Neural cell (in vitro differentiated cells): Measurements from ENCODE around the gene CNTNAP2. TPM values are rescaled to one million over a fixed set of nuclear protein-coding genes. Genes with fewer than 3 reads are reported as not detected.

Experiments used
- H2AFZ ChIP-seq: fragments of 200-600, 300-800 bp; sonication (generic), shearing (Covaris generic); 2 replicates; pipeline ENCODE4 v1.6.0; 2014; ENCODE audit warnings: low read depth, mild to moderate bottlenecking, antibody characterized with exemption, low read length, moderate library complexity
- H3F3A ChIP-seq: fragments of 200-600 bp; shearing (Covaris generic); 2 replicates; pipeline ENCODE4 v1.6.1; 2016; ENCODE audit warnings: mild to moderate bottlenecking, moderate library complexity, mixed read lengths, antibody characterized with exemption, low read length; ENCODE audit not compliant: insufficient read depth, poor library complexity, severe bottlenecking
- H3K27ac ChIP-seq: fragments of 200-600, 300-800 bp; sonication (generic), shearing (Covaris generic); 2 replicates; pipeline ENCODE4 v1.5.1; 2014; ENCODE audit warnings: mild to moderate bottlenecking, low read length, moderate library complexity
- H3K27me3 ChIP-seq: fragments of 300-800, 200-600 bp; sonication (generic), shearing (Covaris generic); 2 replicates; pipeline ENCODE4 v1.6.0; 2014; ENCODE audit warnings: mild to moderate bottlenecking, low read depth, low read length, moderate library complexity; ENCODE audit not compliant: insufficient read depth
- H3K36me3 ChIP-seq: fragments of 300-800, 200-600 bp; sonication (generic), shearing (Covaris generic); 2 replicates; pipeline ENCODE4 v1.5.1; 2014; ENCODE audit warnings: mild to moderate bottlenecking, antibody characterized with exemption, low read length, moderate library complexity; ENCODE audit not compliant: insufficient read depth
- H3K4me2 ChIP-seq: fragments of 300-800, 200-600 bp; sonication (generic), shearing (Covaris generic); 2 replicates; pipeline ENCODE4 v1.6.0; 2014; ENCODE audit warnings: mild to moderate bottlenecking, low read length
- H3K4me3 ChIP-seq: fragments of 300-800, 200-600 bp; sonication (generic), shearing (Covaris generic); 2 replicates; pipeline ENCODE4 v1.5.1; 2014; ENCODE audit warnings: mild to moderate bottlenecking, low read length, moderate library complexity
- H3K79me2 ChIP-seq: fragments of 200-600 bp; shearing (Covaris generic); replicated peaks from 2 replicates; pipeline ENCODE4 v1.6.0; 2014; ENCODE audit warnings: mild to moderate bottlenecking, low read length, moderate library complexity; ENCODE audit not compliant: insufficient read depth
- H3K9ac ChIP-seq: fragments of 300-800, 200-600 bp; sonication (generic), shearing (Covaris generic); 2 replicates; pipeline ENCODE4 v1.6.1; 2016; ENCODE audit warnings: mild to moderate bottlenecking, low read length, mixed read lengths
- H3K9me2 ChIP-seq: fragments of 200-600 bp; shearing (Covaris generic); 2 replicates; pipeline ENCODE4 v1.6.1; 2016; ENCODE audit warnings: mild to moderate bottlenecking, low read length, mixed read lengths; ENCODE audit not compliant: insufficient read depth
- H3K9me3 ChIP-seq: fragments of 200-600, 300-800 bp; sonication (generic), shearing (Covaris generic); 2 replicates; pipeline ENCODE4 v1.6.1; 2016; ENCODE audit warnings: mild to moderate bottlenecking, mixed run types, low read length, moderate library complexity, mixed read lengths
- H4K20me1 ChIP-seq: fragments of 200-600 bp; shearing (Covaris generic); 2 replicates; pipeline ENCODE4 v1.6.1; 2016; ENCODE audit warnings: mild to moderate bottlenecking, mixed run types; ENCODE audit not compliant: insufficient read depth
- CTCF ChIP-seq: fragments of 450-650 bp; IDR thresholded peaks from 2 replicates; pipeline ENCODE4 v1.5.1; 2014; ENCODE audit warnings: antibody characterized with exemption, mild to moderate bottlenecking, moderate library complexity; ENCODE audit not compliant: poor library complexity, severe bottlenecking
- EP300 ChIP-seq: fragments of 450-650 bp; conservative IDR thresholded peaks from 2 replicates; pipeline ENCODE4 v1.6.1; 2014; ENCODE audit warnings: antibody characterized with exemption, mild to moderate bottlenecking, moderate library complexity; ENCODE audit not compliant: poor library complexity, severe bottlenecking
- EZH2 ChIP-seq: fragments of 200-600, 300-800 bp; shearing (Covaris generic), sonication (generic); IDR thresholded peaks from 2 replicates; pipeline ENCODE4 v1.6.1; 2014; ENCODE audit warnings: antibody characterized with exemption, low read length, borderline replicate concordance, mild to moderate bottlenecking; ENCODE audit not compliant: insufficient read depth, poor library complexity, severe bottlenecking
- MXI1 ChIP-seq: fragments of 450-650 bp; conservative IDR thresholded peaks from 2 replicates; pipeline ENCODE4 v1.6.1; 2014; ENCODE audit warnings: antibody characterized with exemption, mild to moderate bottlenecking; ENCODE audit not compliant: poor library complexity, severe bottlenecking
- POLR2AphosphoS5 ChIP-seq: IDR thresholded peaks from 2 replicates; pipeline ENCODE4 v1.6.1; 2012
- RAD21 ChIP-seq: fragments of 450-650 bp; conservative IDR thresholded peaks from 2 replicates; pipeline ENCODE4 v1.6.1; 2014; ENCODE audit warnings: antibody characterized with exemption, mild to moderate bottlenecking, moderate library complexity
- REST ChIP-seq: IDR thresholded peaks from 2 replicates; pipeline ENCODE4 v1.6.1; 2012; ENCODE audit warnings: borderline replicate concordance
- SMC3 ChIP-seq: fragments of 450-650 bp; conservative IDR thresholded peaks from 2 replicates; pipeline ENCODE4 v1.6.1; 2014; ENCODE audit warnings: antibody characterized with exemption, mild to moderate bottlenecking, moderate library complexity; ENCODE audit not compliant: poor library complexity
- TAF1 ChIP-seq: IDR thresholded peaks from 2 replicates; pipeline ENCODE4 v1.6.1; 2012; ENCODE audit warnings: low read depth
- polyA plus RNA-seq: library from polyadenylated mRNA; depleted of rRNA; stranded (reverse); fragments of >200 nt; gene quantifications from 2 replicates; pipeline ENCODE4 v1.2.3, GENCODE V29; 2014

CNTNAP2 gene
- polyA plus RNA-seq, 1 donor from 2014 or later: 276 TPM

GRCh38 chr7:146865696-146866095 lies 749.1 kb downstream of the CNTNAP2 start:
- no peak overlapping the region for H3K4me2 ChIP-seq
- no peaks in the 10 kb centered on the region for H3K9me3 ChIP-seq
- H4K20me1 ChIP-seq: no peaks in the 10 kb centered on the region
- H3K79me2 ChIP-seq: no peaks in the 10 kb centered on the region
- no peaks in the 10 kb centered on the region for H3K9me2 ChIP-seq
- no peaks in the 10 kb centered on the region for H3K27me3 ChIP-seq
- H3K36me3 ChIP-seq: no peaks in the 10 kb centered on the region
- TF ChIP-seq POLR2AphosphoS5: no peak
- TF ChIP-seq RAD21: no peak
- no peak overlapping the region for H3K27ac ChIP-seq
- H3K4me3 ChIP-seq: no peak overlapping the region
- H2AFZ ChIP-seq: no peak overlapping the region
- no peaks in the 10 kb centered on the region for H3F3A ChIP-seq
- no peak overlapping the region for H3K9ac ChIP-seq

- H3K4me2 ChIP-seq: no peak overlapping the region
- no peaks in the 10 kb centered on the region for H3K36me3 ChIP-seq
- no peaks in the 10 kb centered on the region for H3K9me3 ChIP-seq
- H3K27ac ChIP-seq: no peak overlapping the region
- no peaks in the 10 kb centered on the region for H3F3A ChIP-seq
- TF ChIP-seq TAF1 (no peak), CTCF (no peak), REST (no peak), EZH2 (no peak), MXI1 (no peak), SMC3 (no peak), EP300 (no peak), POLR2AphosphoS5 (no peak), RAD21 (no peak)
- no peak overlapping the region for H3K4me3 ChIP-seq
- H3K9ac ChIP-seq: no peak overlapping the region
- no peaks in the 10 kb centered on the region for H4K20me1 ChIP-seq
- no peaks in the 10 kb centered on the region for H3K9me2 ChIP-seq
- H3K79me2 ChIP-seq: no peaks in the 10 kb centered on the region
- no peaks in the 10 kb centered on the region for H3K27me3 ChIP-seq
- no peak overlapping the region for H2AFZ ChIP-seq
Observed at GRCh38 chr7:146874722-146875121, 758.1 kb downstream of the CNTNAP2 start.

GRCh38 chr7:146875237-146875785 lies 758.7 kb downstream of the CNTNAP2 start:
- Histone ChIP-seq H3K27ac (no peak overlapping the region), H3F3A (no peaks in the 10 kb centered on the region), H3K79me2 (no peaks in the 10 kb centered on the region), H3K27me3 (no peaks in the 10 kb centered on the region), H4K20me1 (no peaks in the 10 kb centered on the region), H2AFZ (no peak overlapping the region), H3K4me2 (no peak overlapping the region), H3K4me3 (no peak overlapping the region), H3K9me2 (no peaks in the 10 kb centered on the region), H3K9ac (no peak overlapping the region), H3K36me3 (no peaks in the 10 kb centered on the region), H3K9me3 (no peaks in the 10 kb centered on the region)
- TF ChIP-seq EP300: no peak
- TF ChIP-seq POLR2AphosphoS5: no peak
- TF ChIP-seq REST: no peak
- TF ChIP-seq RAD21: no peak
- TF ChIP-seq MXI1: no peak
- no peak for TF ChIP-seq CTCF
- TF ChIP-seq TAF1: no peak
